H1 (cell line): Measurements from ENCODE around the gene L1TD1. TPM values are rescaled to one million over a fixed set of nuclear protein-coding genes. Genes with fewer than 3 reads are reported as not detected.

ENCODE experiments used
- CTCF ChIA-PET: fragments of 300-600 bp; sonication (Branson Sonifier 250); formaldehyde crosslinking; loops from one replicate; lab custom pipeline; 2021; ENCODE audit not compliant: partially characterized antibody; lab: Charles Lee
- POLR2A ChIA-PET: fragments of 300-600 bp; sonication (Branson Sonifier 250); formaldehyde crosslinking; loops from one replicate; lab custom pipeline; 2021; ENCODE audit warnings: inconsistent platforms; ENCODE audit not compliant: partially characterized antibody; lab: Charles Lee
- DNase-seq, 2 experiments: peaks; one replicate each; pipeline versions ENCODE4 v3.0.0 to v3.0.0-alpha.2; 2010 to 2022; ENCODE audit warnings: low spot score in 2 of 2, low read depth in 1 of 2, mixed read lengths in 1 of 2
- FAIRE-seq: peaks from 2 replicates; lab custom pipeline; 2011; peaks lifted over from hg19 to GRCh38; lab: Jason Lieb, UNC
- H2AFZ ChIP-seq: 2 replicates; pipeline ENCODE4 v1.8.1; 2012; ENCODE audit warnings: low read length, inconsistent platforms
- H2AK5ac ChIP-seq: 2 replicates; pipeline ENCODE4 v1.6.1; 2013; ENCODE audit warnings: low read depth, low read length
- H2BK120ac ChIP-seq: replicated peaks from 2 replicates; pipeline ENCODE3; 2013; ENCODE audit warnings: low read depth, low read length, inconsistent platforms
- H2BK12ac ChIP-seq: 2 replicates; pipeline ENCODE4 v1.6.1; 2013; ENCODE audit warnings: low read depth, low read length
- H2BK15ac ChIP-seq: 2 replicates; pipeline ENCODE4 v1.6.1; 2013; ENCODE audit warnings: low read length
- H2BK20ac ChIP-seq: 2 replicates; pipeline ENCODE4 v1.6.1; 2013; ENCODE audit warnings: low read length
- H2BK5ac ChIP-seq: 2 replicates; pipeline ENCODE4 v1.6.1; 2013; ENCODE audit warnings: low read depth, low read length
- H3K14ac ChIP-seq: 2 replicates; pipeline ENCODE4 v1.6.1; 2013; ENCODE audit warnings: inconsistent platforms; ENCODE audit not compliant: insufficient read length
- H3K18ac ChIP-seq: 2 replicates; pipeline ENCODE4 v1.6.1; 2013; ENCODE audit warnings: low read length; ENCODE audit errors: extremely low read depth
- H3K23ac ChIP-seq: 2 replicates; pipeline ENCODE4 v1.6.1; 2013; ENCODE audit warnings: inconsistent platforms; ENCODE audit not compliant: insufficient read length
- H3K23me2 ChIP-seq: 2 replicates; pipeline ENCODE4 v1.6.1; 2013; ENCODE audit warnings: low read depth, low read length
- H3K27ac ChIP-seq: 2 replicates; pipeline ENCODE4 v1.6.1; 2011; ENCODE audit warnings: low read depth, low read length, inconsistent platforms
- H3K27me3 ChIP-seq, 4 experiments: replicated peaks in 1 of 4; 1 replicate in 1 of 4; 2 replicates in 3 of 4; pipeline versions ENCODE4 v1.6.1 to v1.8.1; 2011 to 2013; ENCODE audit warnings: low read length in 3 of 4, mild to moderate bottlenecking in 3 of 4, inconsistent platforms in 2 of 4, mixed read lengths in 2 of 4, moderate library complexity in 1 of 4; ENCODE audit not compliant: control insufficient read depth in 3 of 4, insufficient read depth in 3 of 4; ENCODE audit errors: extremely low read depth in 1 of 4
- H3K36me3 ChIP-seq, 4 experiments: 2 replicates each; pipeline versions ENCODE4 v1.6.1 to v1.8.1; 2011 to 2013; ENCODE audit warnings: mild to moderate bottlenecking in 4 of 4, low read length in 3 of 4, moderate library complexity in 2 of 4, control low read depth in 1 of 4, inconsistent platforms in 1 of 4; ENCODE audit not compliant: insufficient read depth in 4 of 4, control insufficient read depth in 2 of 4
- H3K4ac ChIP-seq: replicated peaks from 2 replicates; pipeline ENCODE3; 2013; ENCODE audit warnings: low read length, low read depth, mixed read lengths, inconsistent platforms; ENCODE audit not compliant: insufficient read length
- H3K4me1 ChIP-seq, 4 experiments: replicated peaks in 1 of 4; 1 replicate in 1 of 4; 2 replicates in 3 of 4; pipeline versions ENCODE4 v1.6.1 to v1.8.1; 2011 to 2013; ENCODE audit warnings: low read length in 3 of 4, inconsistent platforms in 2 of 4, mixed read lengths in 1 of 4; ENCODE audit not compliant: insufficient read depth in 4 of 4, control insufficient read depth in 3 of 4
- H3K4me2 ChIP-seq, 2 experiments: 2 replicates each; pipeline versions ENCODE4 v1.6.1 to v1.8.1; 2011 to 2013; ENCODE audit warnings: low read depth in 2 of 2, low read length in 2 of 2, control low read depth in 1 of 2, inconsistent platforms in 1 of 2, mild to moderate bottlenecking in 1 of 2; ENCODE audit not compliant: insufficient read depth in 1 of 2
- H3K4me3 ChIP-seq, 4 experiments: fragments of 200-600, 300-600 bp in 1 of 4; sonication (generic), shearing (Covaris generic), sonication (Bioruptor Twin) in 1 of 4; 2 replicates each; pipeline versions ENCODE4 v1.5.1 to v1.8.1; 2011 to 2016; ENCODE audit warnings: low read length in 4 of 4, low read depth in 3 of 4, control low read depth in 2 of 4, inconsistent platforms in 2 of 4, mild to moderate bottlenecking in 2 of 4, mixed read lengths in 1 of 4, moderate library complexity in 1 of 4; ENCODE audit not compliant: insufficient read depth in 2 of 4; ENCODE audit errors: extremely low read depth in 1 of 4
- H3K56ac ChIP-seq: replicated peaks from 2 replicates; pipeline ENCODE3; 2013; ENCODE audit warnings: low read depth, mild to moderate bottlenecking, mixed read lengths, low read length, inconsistent platforms; ENCODE audit not compliant: insufficient read length
- H3K79me1 ChIP-seq: 2 replicates; pipeline ENCODE4 v1.6.1; 2013; ENCODE audit warnings: low read depth, low read length, control low read depth
- H3K79me2 ChIP-seq, 2 experiments: 2 replicates each; pipeline versions ENCODE4 v1.6.1 to v1.8.1; 2012 to 2013; ENCODE audit warnings: low read length in 2 of 2, mild to moderate bottlenecking in 2 of 2, inconsistent platforms in 1 of 2; ENCODE audit not compliant: insufficient read depth in 2 of 2, control insufficient read depth in 1 of 2
- H3K9ac ChIP-seq, 4 experiments: replicated peaks in 1 of 4; 1 replicate in 1 of 4; 2 replicates in 3 of 4; pipeline versions ENCODE4 v1.6.1 to v1.8.1; 2011 to 2013; ENCODE audit warnings: low read depth in 3 of 4, low read length in 3 of 4, control low read depth in 2 of 4, mild to moderate bottlenecking in 2 of 4, moderate library complexity in 2 of 4, inconsistent platforms in 1 of 4; ENCODE audit errors: extremely low read depth in 1 of 4
- H3K9me3 ChIP-seq, 2 experiments: 2 replicates each; pipeline versions ENCODE4 v1.6.1 to v1.8.1; 2012 to 2013; ENCODE audit warnings: mild to moderate bottlenecking in 2 of 2, moderate library complexity in 2 of 2, control low read depth in 1 of 2, inconsistent platforms in 1 of 2, low read depth in 1 of 2, low read length in 1 of 2, mixed read lengths in 1 of 2; ENCODE audit not compliant: insufficient read depth in 2 of 2
- H4K20me1 ChIP-seq, 2 experiments: replicated peaks in 1 of 2; 2 replicates each; pipeline versions ENCODE3 to v1.8.1; 2011 to 2013; ENCODE audit warnings: inconsistent platforms in 2 of 2, low read length in 2 of 2, mild to moderate bottlenecking in 1 of 2; ENCODE audit not compliant: insufficient read depth in 2 of 2, control insufficient read depth in 1 of 2
- H4K5ac ChIP-seq: 2 replicates; pipeline ENCODE4 v1.6.1; 2013; ENCODE audit warnings: low read length, low read depth, mixed read lengths, inconsistent platforms; ENCODE audit not compliant: insufficient read length
- H4K8ac ChIP-seq: 2 replicates; pipeline ENCODE4 v1.8.0; 2013; ENCODE audit warnings: mild to moderate bottlenecking, moderate library complexity, low read length, inconsistent platforms; ENCODE audit not compliant: insufficient read depth; ENCODE audit errors: extremely low read depth
- H4K91ac ChIP-seq: replicated peaks from 2 replicates; pipeline ENCODE3; 2013; ENCODE audit warnings: low read length, mixed read lengths, inconsistent platforms; ENCODE audit not compliant: insufficient read length
- BACH1 ChIP-seq: IDR thresholded peaks from 2 replicates; pipeline ENCODE4 v1.6.1; 2012; ENCODE audit warnings: low read length, improper control_type of control experiment
- POLR2A ChIP-seq, 2 experiments: IDR thresholded peaks; 1 replicate in 1 of 2; 2 replicates in 1 of 2; pipeline ENCODE4 v1.6.1; 2011; ENCODE audit warnings: low read depth in 2 of 2, low read length in 2 of 2, mild to moderate bottlenecking in 2 of 2; ENCODE audit errors: control extremely low read depth in 1 of 2
- WGBS, 2 experiments: shearing (Covaris generic) in 1 of 2; methylation state at CpG; one replicate each; pipeline versions ENCODE4 v1.1.6 to v1.1.7; 2013 to 2015; ENCODE audit warnings: low lambda C conversion rate in 2 of 2, mixed read lengths in 2 of 2, inconsistent platforms in 1 of 2, low coverage in 1 of 2, missing lambda C conversion rate in 1 of 2; ENCODE audit not compliant: insufficient replicate concordance in 2 of 2, insufficient coverage in 1 of 2, insufficient read length in 1 of 2; ENCODE audit errors: extremely low coverage in 1 of 2, missing lambda C conversion rate in 1 of 2; 5-methylcytosine and 5-hydroxymethylcytosine counted together
- polyA plus RNA-seq, 7 experiments: library from polyadenylated mRNA; depleted of rRNA in 3 of 7; stranded (reverse) in 5 of 7; unstranded in 2 of 7; fragments of >200 nt in 5 of 7; fragments of 200-250 nt in 2 of 7; gene quantifications; 1 replicate in 5 of 7; 2 replicates in 1 of 7; 4 replicates in 1 of 7; pipeline versions ENCODE4 v1.2.1 to v1.2.3, GENCODE V29; 2011 to 2013; ENCODE audit warnings: missing spikeins in 2 of 7, mixed read lengths in 2 of 7
- total RNA-seq: library from RNA; stranded (reverse); fragmentation: NEBNext Ultra II Directional; extraction: Animal tissue kit (Norgen Biotek cat#: 25700); gene quantifications from 2 replicates; pipeline ENCODE4 v1.2.1, GENCODE V29; 2021

Gene L1TD1
- total and polyA plus RNA-seq, 2 of the 8 experiments (the other 6 are each of a cell fraction or from before 2014, with no cell fraction given), result 35.3 to 441 TPM

DNA sequence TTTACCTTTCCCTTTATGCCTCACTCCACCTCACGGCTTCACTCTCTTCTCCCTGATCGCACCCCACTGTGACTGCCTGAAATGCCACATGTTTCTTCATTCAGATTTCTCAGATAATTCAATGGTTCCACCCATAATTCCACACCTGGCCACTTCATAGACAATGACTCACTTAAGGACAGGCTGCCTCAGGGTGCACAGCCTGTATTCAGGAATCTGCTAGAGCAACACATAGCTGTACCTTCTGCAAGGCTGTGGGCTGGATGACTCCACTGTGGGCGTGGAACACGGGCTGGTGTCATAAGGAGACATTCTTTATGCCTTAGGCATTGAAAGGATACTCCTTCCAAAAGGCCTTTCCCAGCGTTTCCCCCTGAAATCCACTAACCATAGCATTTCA lies 36.1 kb downstream of the L1TD1 start:
- Histone ChIP-seq H3K9me3 (no peaks in the 10 kb centered on the region), H3K23me2 (no peaks in the 10 kb centered on the region), H3K4ac (peak overlapping the region; percentile 17), H2BK12ac (no peak overlapping the region; the same call in 1 of the 2 replicates), H2BK5ac (no peak overlapping the region), H3K27me3 (no peaks in the 10 kb centered on the region), H2BK15ac (no peak overlapping the region), H3K4me3 (no peak overlapping the region), H4K8ac (no peak overlapping the region), H3K4me1 (peaks cover 6 to 20% (median 11%) of the 10 kb centered on the region in 4 experiments; a peak in 6 of 7 replicates), H4K20me1 (peaks cover 0 to 7% of the 10 kb centered on the region in 2 experiments), H3K56ac (no peak overlapping the region), H3K18ac (no peak overlapping the region), H2BK120ac (no peak overlapping the region), H2BK20ac (no peak overlapping the region), H3K27ac (no peak overlapping the region), H4K5ac (no peak overlapping the region), H4K91ac (no peak overlapping the region), H3K14ac (no peak overlapping the region), H3K79me1 (no peaks in the 10 kb centered on the region; the same call in 1 of the 2 replicates), H2AK5ac (peak overlapping the region; percentile 28; the same call in 1 of the 2 replicates), H3K79me2 (no peaks in the 10 kb centered on the region), H2AFZ (no peak overlapping the region), H3K9ac (no peak overlapping the region), H3K36me3 (peaks cover 11 to 44% (median 13%) of the 10 kb centered on the region in 4 experiments), H3K4me2 (no peak overlapping the region), H3K23ac (no peak overlapping the region)
- CTCF ChIA-PET, result interaction anchor here (1.0 to 4.0 kb wide), 5 partner anchors 9 to 104 kb away, joined by 3 to 23 read pairs (median 4); no protein-coding TSS in a partner anchor
- whole genome bisulfite sequencing, 2 experiments, result 84% methylated on average over 5 of the region's 5 CpGs; no CpG with 5 or more reads in 1 of the 2 experiments
- no peak for DNase-seq
- FAIRE-seq, result no peak
- POLR2A ChIA-PET, result interaction anchor here (1.2 to 11.7 kb wide), 6 partner anchors 8 to 33 kb away, joined by 3 to 98 read pairs (median 22); no protein-coding TSS in a partner anchor
- TF ChIP-seq POLR2A (IDR thresholded peaks at IDR 0.05; ENCODE audit: control extremely low read depth in 1 of 2, low read depth in 2 of 2, low read length in 2 of 2), result peak in 1 of 2 experiments; percentile 30; a peak in 1 of 3 replicates
- no peak for TF ChIP-seq BACH1
